ENCODE measurements around the gene HDHD5.

GRCh38 chr22:17158176-17158567 is 905 bp downstream of the HDHD5 start:
- TF ChIP-seq CTCF (IDR thresholded peaks at IDR 0.05) (no peak), REST (IDR thresholded peaks at IDR 0.05; ENCODE audit: insufficient read depth in 1 of 2, low read depth in 2 of 2, low read length in 1 of 2) (no peak), POLR2AphosphoS5 (IDR thresholded peaks at IDR 0.05; ENCODE audit: low read depth, low read length) (no peak), SIN3A (IDR thresholded peaks at IDR 0.05; ENCODE audit: borderline replicate concordance, insufficient read depth, low read depth, low read length) (no peak)

Data from Panc1 (cell line).